Astrocyte of the hippocampus (primary cell): ENCODE data around the gene PRADC1.
A peak's percentile ranks its signal among the peaks of the same experiment; 100 is the strongest.

Source experiments
- DNase-seq: peaks from one replicate; pipeline ENCODE4 v3.0.0; 2011; ENCODE audit warnings: low read depth, low spot score

The PRADC1 gene

GRCh38 chr2:73237168-73237567 lies 4.1 kb upstream of the PRADC1 start:
- DNase-seq = no peak

GRCh38 chr2:73235315-73236028 lies 2.4 kb upstream of the PRADC1 start:
- DNase-seq = no peak

GRCh38 chr2:73233932-73234832 lies 1.1 kb upstream of the PRADC1 start, which contains the start of gene CCT7:
Gene CCT7 (plus strand): TSS chr2:73234308. CDS start chr2:73234379, 71 bp downstream.
- peak; percentile 94 for DNase-seq

GRCh38 chr2:73232403-73233153 lies 461 bp downstream of the PRADC1 start:
- DNase-seq = no peak

GRCh38 chr2:73228631-73229030 lies 4.4 kb downstream of the PRADC1 start:
- no peak for DNase-seq

- no peak for DNase-seq
These were observed 6.0 kb downstream of the PRADC1 start for GRCh38 chr2:73227086-73227485.

GRCh38 chr2:73225513-73226360 lies 7.3 kb downstream of the PRADC1 start:
- DNase-seq = no peak

GRCh38 chr2:73223821-73224220 lies 9.2 kb downstream of the PRADC1 start:
- DNase-seq = no peak

- DNase-seq = peak; percentile 56
These were observed 14.7 kb downstream of the PRADC1 start for GRCh38 chr2:73218298-73218697.

GRCh38 chr2:73217826-73218225 lies 15.2 kb downstream of the PRADC1 start:
- DNase-seq = no peak

GRCh38 chr2:73217160-73217559 lies 15.9 kb downstream of the PRADC1 start:
- no peak for DNase-seq

- no peak for DNase-seq
These were observed 17.8 kb downstream of the PRADC1 start for GRCh38 chr2:73215254-73215653.

- peak; percentile 91 for DNase-seq
These were observed 18.7 kb downstream of the PRADC1 start, which contains the start of gene SMYD5 for GRCh38 chr2:73214120-73215035. Gene SMYD5 (plus strand): TSS chr2:73214245. CDS start chr2:73214267, 22 bp downstream.

GRCh38 chr2:73212448-73213176 lies 20.4 kb downstream of the PRADC1 start:
- peak; percentile 92 for DNase-seq

- no peak for DNase-seq
These were observed 21.0 kb downstream of the PRADC1 start for GRCh38 chr2:73212098-73212447.

GRCh38 chr2:73210696-73211095 lies 22.3 kb downstream of the PRADC1 start:
- DNase-seq = no peak

GRCh38 chr2:73210019-73210418 lies 23.0 kb downstream of the PRADC1 start:
- DNase-seq = no peak

- DNase-seq = no peak
These were observed 24.8 kb downstream of the PRADC1 start for GRCh38 chr2:73208258-73208657.

- DNase-seq = peak; percentile 50
These were observed 27.4 kb downstream of the PRADC1 start for GRCh38 chr2:73205611-73206010.
